Muscle of back (tissue), 13 donors: ENCODE measurements around the gene ASH1L. TPM values are rescaled to one million over a fixed set of nuclear protein-coding genes. Genes with fewer than 3 reads are reported as not detected.
A peak's percentile ranks its signal among the peaks of the same experiment; 100 is the strongest.
"Not testable (repeated sequence)": the region's sequence is repeated elsewhere in the genome, so short reads cannot be mapped to it uniquely, and the experiment has no call there.

Source experiments
- DNase-seq, 3 donors: peaks; one replicate each; pipeline versions ENCODE4 v3.0.0 to v3.0.0-alpha.2; 2013
- long read RNA-seq, 9 donors: transcript quantifications; one replicate each; lab custom pipeline, GENCODE V29; 2026
- polyA plus RNA-seq, 10 donors: library from polyadenylated mRNA; unstranded; fragments of 120-200 nt; gene quantifications; one replicate each; pipeline ENCODE4 v1.2.1, GENCODE V29; 2013; ENCODE audit not compliant: insufficient read length in 10 of 10

Gene ASH1L
- 10 to 100 TPM; 21.2 to 30.6 (median 28.1) TPM for polyA plus RNA-seq
- long read RNA-seq, donor 1, result 0 reads
- long read RNA-seq, donor 2, result 0 reads
- long read RNA-seq, donor 3, result 0 reads
- long read RNA-seq, donor 4, result 0 reads
- long read RNA-seq, donor 5, result 0 reads
- long read RNA-seq, donor 6, partial matches to known transcripts, result 0 of 7 reads
- long read RNA-seq, donor 6, other reads (novel, unspliced or antisense), result 7 of 7 reads
- long read RNA-seq, donor 7, partial matches to known transcripts, result 28 of 28 reads
- long read RNA-seq, donor 7, other reads (novel, unspliced or antisense), result 0 of 28 reads
- long read RNA-seq, donor 8, result 0 reads
- long read RNA-seq, donor 9, result 0 reads

DNA sequence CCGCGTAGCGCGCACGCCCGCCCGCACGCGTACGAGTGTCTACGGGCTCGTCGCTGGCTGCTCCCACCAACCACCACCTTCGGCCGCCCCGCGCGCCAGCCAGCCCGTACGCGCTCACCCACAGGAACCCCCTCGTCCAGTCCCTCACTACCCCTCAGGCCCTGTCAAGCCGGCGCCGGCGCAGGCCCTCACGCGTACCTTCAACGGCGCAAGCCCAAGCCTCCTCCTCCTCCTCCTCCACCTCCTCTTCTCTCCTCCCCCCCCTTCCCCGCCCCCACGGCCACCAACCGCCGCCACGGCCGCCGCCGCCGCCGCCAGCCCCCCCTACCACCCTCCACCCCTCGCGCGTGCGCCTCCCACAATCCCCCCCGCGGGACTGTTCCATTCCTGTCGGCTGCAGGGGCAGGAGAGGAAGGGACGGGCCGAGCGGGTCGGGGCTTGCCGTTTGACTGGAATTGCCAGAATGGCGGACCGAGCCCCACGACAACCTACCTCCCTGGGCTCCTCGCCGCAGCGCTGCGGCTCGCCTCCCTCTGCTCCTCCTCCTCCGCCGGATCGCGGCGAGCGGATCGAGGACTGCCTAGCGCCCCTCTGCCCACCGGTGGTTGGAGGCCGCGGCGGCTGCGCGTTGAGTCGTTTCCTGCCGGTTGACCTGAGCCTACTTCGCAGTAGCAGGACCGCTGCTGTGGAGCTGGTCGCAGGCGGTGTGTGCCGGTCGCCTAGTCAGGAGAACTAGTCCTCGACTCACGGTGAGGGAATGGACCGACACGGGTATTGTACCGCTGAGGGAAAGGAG lies at the start of gene ASH1L:
Gene ASH1L, minus strand, starts transcription at position 223 of the 796 bp plus-strand sequence. CDS start 41,284 bp downstream, outside the sequence.
- DNase-seq, result peak; percentile 95 to 99 (median 96)

GRCh38 chr1:155610257-155610647 lies 47.6 kb upstream of the ASH1L start:
- DNase-seq, result not testable (repeated sequence)

DNA sequence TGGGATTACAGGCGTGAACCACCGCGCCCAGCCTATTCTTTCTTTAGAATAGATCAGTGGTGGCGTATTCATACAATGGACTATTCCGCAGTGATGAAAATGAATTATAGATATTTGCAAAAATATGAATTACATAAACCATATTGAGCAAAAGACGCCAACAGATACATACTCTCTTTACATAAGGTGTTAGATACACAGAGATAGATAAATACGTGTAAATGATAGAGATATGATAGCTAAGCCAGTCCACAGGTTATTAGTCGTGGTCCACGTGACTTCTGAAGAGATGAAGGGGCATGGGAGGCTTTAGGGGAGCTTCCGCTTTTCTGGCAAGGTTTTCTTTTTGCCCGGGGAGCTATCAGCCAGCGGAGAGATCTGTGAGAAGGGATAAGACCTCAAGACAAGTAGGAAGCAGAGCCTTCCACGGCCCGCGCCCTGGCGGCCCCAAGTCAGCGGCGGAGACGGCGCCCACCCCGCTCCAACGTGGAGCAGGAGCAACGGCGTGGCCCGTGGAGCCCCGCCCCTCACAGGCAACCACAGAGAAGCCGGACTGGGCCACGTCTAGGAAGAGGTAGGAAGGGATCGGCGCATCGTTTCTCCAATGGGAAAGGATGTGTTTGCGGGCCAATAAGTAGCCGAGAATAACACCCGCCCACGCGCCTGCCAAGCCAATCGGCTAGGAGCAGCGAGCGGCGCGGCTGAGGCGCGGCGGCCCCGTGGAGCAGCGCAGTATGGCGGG lies 47.1 kb upstream of the ASH1L start, which contains the start of gene MSTO1:
Gene MSTO1, plus strand, starts transcription at position 704 of the 742 bp plus-strand sequence. Its CDS starts 31 bp downstream, at position 735.
- peak; percentile 96 to 98 (median 97) for DNase-seq

DNA sequence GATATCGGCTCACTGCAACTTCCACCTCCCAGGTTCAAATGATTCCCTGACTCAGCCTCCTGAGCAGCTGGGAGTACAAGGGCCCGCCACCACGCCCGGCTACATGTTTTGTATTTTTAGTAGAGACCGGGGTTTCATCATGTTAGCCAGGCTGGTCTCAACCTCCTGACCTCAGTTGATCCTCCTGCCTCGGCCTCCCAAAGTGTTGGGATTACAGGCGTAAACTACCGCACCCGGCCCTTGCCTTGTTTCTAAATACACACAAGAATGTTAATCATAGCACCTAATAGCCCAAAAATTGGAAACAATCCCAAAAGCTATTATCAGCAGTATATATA lies 46.3 kb upstream of the ASH1L start:
- no peak for DNase-seq

GRCh38 chr1:155607708-155608107 lies 45.1 kb upstream of the ASH1L start:
- DNase-seq, result no peak

GRCh38 chr1:155599828-155600572 lies 37.4 kb upstream of the ASH1L start:
- not testable (repeated sequence) for DNase-seq

GRCh38 chr1:155598842-155599331 lies 36.3 kb upstream of the ASH1L start:
- peak; percentile 8 to 40 (median 12) for DNase-seq

GRCh38 chr1:155596864-155597263 lies 34.3 kb upstream of the ASH1L start:
- DNase-seq, result no peak

- not testable (repeated sequence) for DNase-seq
Observed at GRCh38 chr1:155595877-155596474, 33.4 kb upstream of the ASH1L start.

GRCh38 chr1:155591770-155592169 lies 29.2 kb upstream of the ASH1L start:
- peak; percentile 49 to 72 (median 55) for DNase-seq

DNA sequence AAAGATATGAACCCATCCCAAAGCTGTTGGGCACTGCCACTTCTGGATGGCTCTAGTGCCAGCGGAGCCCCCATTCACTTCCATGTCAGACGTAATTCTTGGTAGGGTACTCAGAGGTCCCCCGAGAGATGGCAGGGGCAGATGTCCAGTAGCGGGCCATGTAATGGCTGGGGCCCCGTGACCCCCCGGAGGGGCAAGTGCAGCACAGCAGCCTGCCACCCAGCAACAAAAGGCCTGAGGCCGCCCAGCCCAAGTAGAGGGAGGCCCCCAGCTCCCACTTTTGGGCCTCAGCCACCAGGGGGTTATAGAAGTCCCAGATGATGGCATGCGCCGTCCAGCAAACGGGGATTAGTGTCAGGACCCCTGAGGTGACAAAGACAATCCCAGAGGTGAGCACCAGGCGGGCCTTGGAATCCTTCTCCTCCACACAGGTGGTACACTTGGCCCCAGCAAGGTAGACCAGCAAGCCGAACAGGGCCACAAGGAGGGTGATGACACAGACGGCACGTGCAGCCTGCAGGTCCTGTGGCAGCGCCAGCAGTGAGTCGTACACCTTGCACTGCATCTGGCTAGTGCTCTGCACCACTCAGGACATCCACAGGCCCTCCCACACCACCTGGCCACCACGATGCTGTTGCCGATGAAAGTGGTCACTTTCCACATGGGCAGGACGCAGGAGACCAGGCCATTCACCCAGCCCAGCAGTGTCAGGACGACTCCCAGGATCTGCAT lies 28.1 kb upstream of the ASH1L start:
- DNase-seq, result not testable (repeated sequence)

- DNase-seq, result not testable (repeated sequence)
Observed at GRCh38 chr1:155589282-155589681, 26.7 kb upstream of the ASH1L start.

GRCh38 chr1:155583846-155584245 lies 21.2 kb upstream of the ASH1L start:
- not testable (repeated sequence) for DNase-seq

DNA sequence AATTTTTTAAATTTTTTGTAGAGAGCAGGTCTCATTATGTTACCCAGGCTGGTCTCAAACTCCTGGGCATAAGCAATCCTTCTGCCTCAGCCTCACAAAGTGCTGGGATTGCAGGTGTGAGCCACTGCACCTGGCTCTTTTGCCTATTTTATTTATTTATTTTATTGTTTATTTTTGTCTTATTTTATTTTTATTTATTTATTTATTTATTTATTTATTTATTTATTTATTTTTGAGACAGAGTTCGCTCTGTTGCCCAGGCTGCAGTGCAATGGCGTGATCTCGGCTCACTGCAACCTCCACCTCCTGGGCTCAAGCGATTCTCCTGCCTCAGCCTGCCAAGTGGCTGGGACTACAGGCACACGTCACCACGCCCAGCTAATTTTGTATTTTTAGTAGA lies 13.0 kb upstream of the ASH1L start:
- not testable (repeated sequence) for DNase-seq

- DNase-seq, result no peak
Observed at GRCh38 chr1:155574077-155574476, 11.5 kb upstream of the ASH1L start.

DNA sequence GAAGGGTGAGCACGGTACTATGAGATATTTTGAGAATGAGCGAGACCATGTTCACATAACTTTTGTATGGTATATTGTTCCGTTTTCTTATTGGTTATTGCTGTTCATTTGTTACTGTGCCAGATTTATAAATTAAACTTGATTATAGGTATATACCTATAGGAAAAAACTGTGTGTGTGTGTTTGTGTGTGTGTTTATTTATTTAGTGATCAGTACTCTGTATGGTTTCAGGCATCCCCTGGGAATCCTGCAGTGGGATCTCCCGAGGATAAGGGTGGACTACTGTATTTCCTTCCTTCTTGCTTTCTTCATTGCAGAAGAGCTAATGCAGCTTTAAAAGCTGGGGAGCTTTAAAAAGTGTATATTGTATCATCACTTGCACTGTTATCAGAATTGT lies 8.0 kb upstream of the ASH1L start:
- DNase-seq, result no peak

- DNase-seq, result no peak
Observed at GRCh38 chr1:155569988-155570592, 7.5 kb upstream of the ASH1L start.

- DNase-seq, result not testable (repeated sequence)
Observed at GRCh38 chr1:155563377-155564022, 897 bp upstream of the ASH1L start.
